ENCODE results near the gene CLCN2.
A peak's percentile ranks its signal among the peaks of the same experiment; 100 is the strongest.

The CLCN2 gene

GRCh38 chr3:184371570-184372018 lies 10.2 kb upstream of the CLCN2 start:
- DNase-seq (ENCODE audit: low read depth): peak; percentile 79
- peak; percentile 95 for TF ChIP-seq CTCF (IDR thresholded peaks at IDR 0.05; ENCODE audit: low read depth, low read length, missing control alignments)
- no peak overlapping the region for H3K4me3 ChIP-seq (ENCODE audit: low read depth, low read length)
- in situ Hi-C loops (cut with HindIII; ENCODE audit: low sequenced_read_pairs): no loop called here

GRCh38 chr3:184368586-184369183 lies 7.3 kb upstream of the CLCN2 start:
- in situ Hi-C loops (cut with HindIII; ENCODE audit: low sequenced_read_pairs): loop anchor here (5.0 kb wide), 1 partner anchor 101 kb away; no protein-coding TSS in a partner anchor
- H3K4me3 ChIP-seq (ENCODE audit: low read depth, low read length): no peak overlapping the region
- DNase-seq (ENCODE audit: low read depth): peak; percentile 85
- no peak for TF ChIP-seq CTCF (IDR thresholded peaks at IDR 0.05; ENCODE audit: low read depth, low read length, missing control alignments)

GRCh38 chr3:184368116-184368515 lies 6.7 kb upstream of the CLCN2 start:
- no peak for DNase-seq (ENCODE audit: low read depth)
- no peak for TF ChIP-seq CTCF (IDR thresholded peaks at IDR 0.05; ENCODE audit: low read depth, low read length, missing control alignments)
- in situ Hi-C loops (cut with HindIII; ENCODE audit: low sequenced_read_pairs): loop anchor here (5.0 kb wide), 1 partner anchor 101 kb away; no protein-coding TSS in a partner anchor
- no peak overlapping the region for H3K4me3 ChIP-seq (ENCODE audit: low read depth, low read length)

- TF ChIP-seq CTCF (IDR thresholded peaks at IDR 0.05; ENCODE audit: low read depth, low read length, missing control alignments): no peak
- no peak for DNase-seq (ENCODE audit: low read depth)
- H3K4me3 ChIP-seq (ENCODE audit: low read depth, low read length): no peak overlapping the region
- in situ Hi-C loops (cut with HindIII; ENCODE audit: low sequenced_read_pairs): loop anchor here (5.0 kb wide), 1 partner anchor 99 kb away; no protein-coding TSS in a partner anchor
Observed at GRCh38 chr3:184366619-184367289, 5.3 kb upstream of the CLCN2 start.

GRCh38 chr3:184362668-184363546 lies 1.5 kb upstream of the CLCN2 start:
- peak; percentile 95 for DNase-seq (ENCODE audit: low read depth)
- in situ Hi-C loops (cut with HindIII; ENCODE audit: low sequenced_read_pairs): no loop called here
- peak; percentile 56 for TF ChIP-seq CTCF (IDR thresholded peaks at IDR 0.05; ENCODE audit: low read depth, low read length, missing control alignments)
- H3K4me3 ChIP-seq (ENCODE audit: low read depth, low read length): peak overlapping the region; percentile 76

- in situ Hi-C loops (cut with HindIII; ENCODE audit: low sequenced_read_pairs): no loop called here
- TF ChIP-seq CTCF (IDR thresholded peaks at IDR 0.05; ENCODE audit: low read depth, low read length, missing control alignments): no peak
- peak overlapping the region; percentile 76 for H3K4me3 ChIP-seq (ENCODE audit: low read depth, low read length)
- no peak for DNase-seq (ENCODE audit: low read depth)
Observed at GRCh38 chr3:184361932-184362667, 695 bp upstream of the CLCN2 start.
